ENCODE data around the gene ASB6. TPM values are rescaled to one million over a fixed set of nuclear protein-coding genes. Genes with fewer than 3 reads are reported as not detected.

The ASB6 gene
- total and polyA plus RNA-seq, 2 of the 13 experiments (the other 11 are each of a cell fraction or from before 2014, with no cell fraction given) = 8.2 to 8.4 TPM

DNA sequence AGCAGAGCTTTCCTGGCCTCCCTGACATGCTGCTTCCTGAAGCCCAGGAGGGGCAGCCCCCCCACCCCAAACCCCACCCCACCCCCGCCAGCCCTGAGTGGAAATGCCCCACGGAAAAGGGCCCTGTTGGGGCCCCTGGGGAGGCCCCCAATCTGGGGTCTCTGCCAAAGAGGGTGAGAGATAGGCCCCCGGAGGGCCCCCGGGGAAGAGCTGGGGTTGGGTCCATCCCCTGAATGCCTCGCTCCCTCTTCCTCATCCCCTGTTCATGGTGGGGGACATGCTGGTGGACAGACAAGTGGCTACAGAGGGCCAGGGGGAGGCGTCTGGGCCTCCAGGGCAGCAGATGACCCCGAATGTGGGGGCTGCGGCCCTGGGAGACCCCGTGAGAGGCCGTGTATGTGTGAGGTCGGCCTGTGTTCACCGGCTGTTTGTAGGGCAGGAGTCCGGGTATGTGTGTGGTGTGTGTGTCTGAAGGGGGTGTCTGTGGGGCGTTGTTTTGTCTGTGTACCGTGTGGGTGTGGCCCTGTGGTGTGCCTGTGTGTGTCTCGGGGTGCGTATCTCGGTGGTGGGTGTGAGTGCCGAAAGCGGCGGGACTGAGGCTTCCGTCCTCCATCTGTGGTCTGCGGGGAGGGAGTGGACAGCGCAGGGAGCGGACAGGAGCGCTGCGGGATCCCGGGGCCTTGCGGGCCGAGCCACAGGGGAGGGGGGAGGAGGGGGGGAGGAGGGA is 32.3 kb downstream of the ASB6 start (continued):
- TF ChIP-seq KDM2A (CRISPR knock-in tag; IDR thresholded peaks at IDR 0.05; ENCODE audit: borderline replicate concordance, low read depth) (peak; percentile 4; the same call in 1 of the 2 replicates), TGIF2 (CRISPR knock-in tag; IDR thresholded peaks at IDR 0.05) (0 out of 2 replicates have a peak, but pooled peaks have one; percentile 31), RARA (CRISPR knock-in tag; IDR thresholded peaks at IDR 0.05) (0 out of 2 replicates have a peak, but pooled peaks have one; percentile 31), KMT2A (CRISPR knock-in tag; IDR thresholded peaks at IDR 0.05) (0 out of 2 replicates have a peak, but pooled peaks have one; percentile 2), RBFOX2 (IDR thresholded peaks at IDR 0.05; ENCODE audit: low read depth, low read length) (0 out of 2 replicates have a peak, but pooled peaks have one; percentile 54), ZBTB7B (CRISPR knock-in tag; IDR thresholded peaks at IDR 0.05) (peak; percentile 45; the same call in 1 of the 2 replicates), ZSCAN25 (CRISPR knock-in tag; IDR thresholded peaks at IDR 0.05) (0 out of 2 replicates have a peak, but pooled peaks have one; percentile 9), LCORL (IDR thresholded peaks at IDR 0.05) (no peak), LCORL (CRISPR knock-in tag; IDR thresholded peaks at IDR 0.05) (0 out of 2 replicates have a peak, but pooled peaks have one; percentile 6), ZNF557 (CRISPR knock-in tag; IDR thresholded peaks at IDR 0.05) (no peak), ZNF740 (CRISPR knock-in tag; IDR thresholded peaks at IDR 0.05) (peak; percentile 16; the same call in 1 of the 2 replicates), CENPX (CRISPR knock-in tag; IDR thresholded peaks at IDR 0.05) (no peak), SKI (IDR thresholded peaks at IDR 0.05; ENCODE audit: partially characterized antibody) (peak; percentile 26), ZFY (CRISPR knock-in tag; IDR thresholded peaks at IDR 0.05) (peak; percentile 32; the same call in 1 of the 2 replicates), ZNF501 (CRISPR knock-in tag; IDR thresholded peaks at IDR 0.05) (peak; percentile 19; the same call in 1 of the 2 replicates), ZNF580 (CRISPR knock-in tag; IDR thresholded peaks at IDR 0.05; ENCODE audit: borderline replicate concordance, low read depth) (0 out of 2 replicates have a peak, but pooled peaks have one; percentile 35)
- TF ChIP-seq, protein P1, sequence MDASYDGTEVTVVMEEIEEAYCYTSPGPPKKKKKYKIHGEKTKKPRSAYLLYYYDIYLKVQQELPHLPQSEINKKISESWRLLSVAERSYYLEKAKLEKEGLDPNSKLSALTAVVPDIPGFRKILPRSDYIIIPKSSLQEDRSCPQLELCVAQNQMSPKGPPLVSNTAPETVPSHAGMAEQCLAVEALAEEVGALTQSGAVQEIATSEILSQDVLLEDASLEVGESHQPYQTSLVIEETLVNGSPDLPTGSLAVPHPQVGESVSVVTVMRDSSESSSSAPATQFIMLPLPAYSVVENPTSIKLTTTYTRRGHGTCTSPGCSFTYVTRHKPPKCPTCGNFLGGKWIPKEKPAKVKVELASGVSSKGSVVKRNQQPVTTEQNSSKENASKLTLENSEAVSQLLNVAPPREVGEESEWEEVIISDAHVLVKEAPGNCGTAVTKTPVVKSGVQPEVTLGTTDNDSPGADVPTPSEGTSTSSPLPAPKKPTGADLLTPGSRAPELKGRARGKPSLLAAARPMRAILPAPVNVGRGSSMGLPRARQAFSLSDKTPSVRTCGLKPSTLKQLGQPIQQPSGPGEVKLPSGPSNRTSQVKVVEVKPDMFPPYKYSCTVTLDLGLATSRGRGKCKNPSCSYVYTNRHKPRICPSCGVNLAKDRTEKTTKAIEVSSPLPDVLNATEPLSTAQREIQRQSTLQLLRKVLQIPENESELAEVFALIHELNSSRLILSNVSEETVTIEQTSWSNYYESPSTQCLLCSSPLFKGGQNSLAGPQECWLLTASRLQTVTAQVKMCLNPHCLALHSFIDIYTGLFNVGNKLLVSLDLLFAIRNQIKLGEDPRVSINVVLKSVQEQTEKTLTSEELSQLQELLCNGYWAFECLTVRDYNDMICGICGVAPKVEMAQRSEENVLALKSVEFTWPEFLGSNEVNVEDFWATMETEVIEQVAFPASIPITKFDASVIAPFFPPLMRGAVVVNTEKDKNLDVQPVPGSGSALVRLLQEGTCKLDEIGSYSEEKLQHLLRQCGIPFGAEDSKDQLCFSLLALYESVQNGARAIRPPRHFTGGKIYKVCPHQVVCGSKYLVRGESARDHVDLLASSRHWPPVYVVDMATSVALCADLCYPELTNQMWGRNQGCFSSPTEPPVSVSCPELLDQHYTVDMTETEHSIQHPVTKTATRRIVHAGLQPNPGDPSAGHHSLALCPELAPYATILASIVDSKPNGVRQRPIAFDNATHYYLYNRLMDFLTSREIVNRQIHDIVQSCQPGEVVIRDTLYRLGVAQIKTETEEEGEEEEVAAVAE (CRISPR knock-in tag; IDR thresholded peaks at IDR 0.05; ENCODE audit: borderline replicate concordance) = 0 out of 2 replicates have a peak, but pooled peaks have one; percentile 10
